HL-60 (cell line): Measurements from ENCODE around the gene MARCHF9.
"Not testable (repeated sequence)": the region's sequence is repeated elsewhere in the genome, so short reads cannot be mapped to it uniquely, and the experiment has no call there.

ENCODE experiments used
- DNase-seq, 2 experiments: peaks; one replicate each; pipeline ENCODE4 v3.0.0-alpha.2; 2010 to 2020; ENCODE audit warnings: low read depth in 1 of 2, low spot score in 1 of 2
- H3K27ac ChIP-seq: fragments of 250-450 bp; sonication (Bioruptor Pico); replicated peaks from 2 replicates; pipeline ENCODE4 v1.5.1; 2020; ENCODE audit warnings: mild to moderate bottlenecking, moderate library complexity
- H3K27me3 ChIP-seq: fragments of 250-450 bp; sonication (Bioruptor Pico); 2 replicates; pipeline ENCODE4 v1.5.1; 2021; ENCODE audit warnings: mild to moderate bottlenecking, moderate library complexity; ENCODE audit not compliant: insufficient read depth, poor library complexity, severe bottlenecking
- H3K4me3 ChIP-seq: replicated peaks from 2 replicates; pipeline ENCODE4 v1.5.1; 2011; ENCODE audit warnings: mild to moderate bottlenecking, control low read depth, low read length; ENCODE audit not compliant: insufficient read depth
- CTCF ChIP-seq: IDR thresholded peaks from one replicate; pipeline ENCODE4 v1.5.1; 2011; ENCODE audit warnings: low read length, control low read depth, inconsistent platforms; ENCODE audit not compliant: insufficient read depth
- GABPA ChIP-seq: IDR thresholded peaks from 2 replicates; pipeline ENCODE4 v1.6.1; 2012; ENCODE audit warnings: low read depth
- POLR2AphosphoS5 ChIP-seq: IDR thresholded peaks from 2 replicates; pipeline ENCODE4 v1.6.1; 2012; ENCODE audit warnings: low read depth
- SPI1 ChIP-seq: IDR thresholded peaks from 2 replicates; pipeline ENCODE4 v1.6.1; 2012; ENCODE audit warnings: low read depth, mild to moderate bottlenecking, borderline replicate concordance
- TF ChIP-seq, protein P1 (sequence below): IDR thresholded peaks from 2 replicates; pipeline ENCODE4 v1.6.1; 2012; ENCODE audit warnings: low read depth; ENCODE audit not compliant: insufficient replicate concordance

The MARCHF9 gene

GRCh38 chr12:57772429-57773322, 17.8 kb downstream of the MARCHF9 start, which contains the start of gene EEF1AKMT3:
EEF1AKMT3 (plus strand) TSS chr12:57772614; CDS start chr12:57772725, 111 bp downstream.
- TF ChIP-seq, protein P1, sequence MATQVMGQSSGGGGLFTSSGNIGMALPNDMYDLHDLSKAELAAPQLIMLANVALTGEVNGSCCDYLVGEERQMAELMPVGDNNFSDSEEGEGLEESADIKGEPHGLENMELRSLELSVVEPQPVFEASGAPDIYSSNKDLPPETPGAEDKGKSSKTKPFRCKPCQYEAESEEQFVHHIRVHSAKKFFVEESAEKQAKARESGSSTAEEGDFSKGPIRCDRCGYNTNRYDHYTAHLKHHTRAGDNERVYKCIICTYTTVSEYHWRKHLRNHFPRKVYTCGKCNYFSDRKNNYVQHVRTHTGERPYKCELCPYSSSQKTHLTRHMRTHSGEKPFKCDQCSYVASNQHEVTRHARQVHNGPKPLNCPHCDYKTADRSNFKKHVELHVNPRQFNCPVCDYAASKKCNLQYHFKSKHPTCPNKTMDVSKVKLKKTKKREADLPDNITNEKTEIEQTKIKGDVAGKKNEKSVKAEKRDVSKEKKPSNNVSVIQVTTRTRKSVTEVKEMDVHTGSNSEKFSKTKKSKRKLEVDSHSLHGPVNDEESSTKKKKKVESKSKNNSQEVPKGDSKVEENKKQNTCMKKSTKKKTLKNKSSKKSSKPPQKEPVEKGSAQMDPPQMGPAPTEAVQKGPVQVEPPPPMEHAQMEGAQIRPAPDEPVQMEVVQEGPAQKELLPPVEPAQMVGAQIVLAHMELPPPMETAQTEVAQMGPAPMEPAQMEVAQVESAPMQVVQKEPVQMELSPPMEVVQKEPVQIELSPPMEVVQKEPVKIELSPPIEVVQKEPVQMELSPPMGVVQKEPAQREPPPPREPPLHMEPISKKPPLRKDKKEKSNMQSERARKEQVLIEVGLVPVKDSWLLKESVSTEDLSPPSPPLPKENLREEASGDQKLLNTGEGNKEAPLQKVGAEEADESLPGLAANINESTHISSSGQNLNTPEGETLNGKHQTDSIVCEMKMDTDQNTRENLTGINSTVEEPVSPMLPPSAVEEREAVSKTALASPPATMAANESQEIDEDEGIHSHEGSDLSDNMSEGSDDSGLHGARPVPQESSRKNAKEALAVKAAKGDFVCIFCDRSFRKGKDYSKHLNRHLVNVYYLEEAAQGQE = no peak
- TF ChIP-seq POLR2AphosphoS5 = no peak; the same call in 1 of the 2 replicates
- no peak for TF ChIP-seq SPI1
- TF ChIP-seq GABPA = no peak
- no peak for TF ChIP-seq CTCF
- Histone ChIP-seq H3K4me3 (peak within 1 kb of the TSS; percentile 79), H3K27me3 (no peaks in the 10 kb centered on the region), H3K27ac (peak within 1 kb of the TSS; percentile 96)
- peak in 1 of 2 experiments; percentile 49 for DNase-seq

DNA sequence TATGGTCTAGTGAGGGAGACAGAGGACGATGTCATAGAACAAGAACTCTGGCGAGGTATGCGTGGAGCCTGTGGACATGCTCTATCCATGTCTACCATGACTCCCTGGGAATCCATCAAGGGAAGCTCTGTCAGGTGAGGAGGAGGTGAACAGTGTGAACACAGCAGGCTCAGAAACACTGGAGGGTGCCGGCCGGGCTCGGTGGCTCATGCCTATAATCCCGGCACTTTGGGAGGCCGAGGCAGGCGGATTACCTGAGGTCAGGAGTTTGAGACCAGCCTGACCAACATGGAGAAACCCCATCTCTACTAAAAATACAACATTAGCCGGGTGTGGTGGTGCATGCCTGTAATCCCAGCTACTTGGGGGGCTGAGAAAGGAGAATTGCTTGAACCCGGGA, 19.7 kb downstream of the MARCHF9 start:
- H3K27me3 ChIP-seq, DNase-seq, H3K4me3 ChIP-seq, H3K27ac ChIP-seq: not testable (repeated sequence)

DNA sequence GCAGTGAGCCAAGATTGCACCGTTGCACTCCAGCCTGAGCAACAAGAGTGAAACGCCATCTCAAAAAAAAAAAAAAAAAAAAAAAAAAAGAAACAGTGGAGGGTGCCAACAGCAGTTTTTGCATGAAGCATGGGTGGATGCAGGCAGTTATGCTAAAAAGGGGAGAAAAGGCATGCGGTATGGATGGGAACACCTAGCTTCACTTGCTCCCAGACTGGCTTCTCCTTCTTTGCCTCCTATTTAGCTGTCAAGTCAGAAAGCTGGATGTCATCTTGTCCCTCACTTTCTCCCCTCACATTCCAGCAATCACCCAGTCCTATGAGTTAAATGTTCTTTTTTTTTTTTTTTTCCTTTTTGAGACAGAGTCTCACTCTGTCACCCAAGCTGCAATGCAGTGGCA, 20.1 kb downstream of the MARCHF9 start:
- no peak for DNase-seq
- no peak for TF ChIP-seq GABPA
- TF ChIP-seq, protein P1 = no peak

GRCh38 chr12:57775563-57776246, 20.8 kb downstream of the MARCHF9 start:
- no peaks in the 10 kb centered on the region for H3K27me3 ChIP-seq
- no peak for TF ChIP-seq POLR2AphosphoS5
- TF ChIP-seq SPI1 = peak; percentile 42; the same call in 1 of the 2 replicates
- peak; percentile 47 to 78 for DNase-seq
- H3K27ac ChIP-seq = no peak overlapping the region
- no peak overlapping the region for H3K4me3 ChIP-seq

More for the DNA sequence above, 20.1 kb downstream of the MARCHF9 start:
- H3K27ac ChIP-seq = no peak overlapping the region
- no peak overlapping the region for H3K4me3 ChIP-seq
- H3K27me3 ChIP-seq = no peaks in the 10 kb centered on the region

GRCh38 chr12:57776247-57776587, 21.3 kb downstream of the MARCHF9 start:
- Histone ChIP-seq H3K27me3 (no peaks in the 10 kb centered on the region), H3K27ac (no peak overlapping the region), H3K4me3 (no peak overlapping the region)
- DNase-seq = no peak
- TF ChIP-seq CTCF (no peak), POLR2AphosphoS5 (no peak), SPI1 (no peak), GABPA (no peak)
- TF ChIP-seq, protein P1 = no peak
